LNCaP clone FGC (cell line): Measurements from ENCODE around the gene BCAS4.
A peak's percentile ranks its signal among the peaks of the same experiment; 100 is the strongest.
"Not testable (repeated sequence)": the region's sequence is repeated elsewhere in the genome, so short reads cannot be mapped to it uniquely, and the experiment has no call there.

Experiments
- DNase-seq: peaks from one replicate; pipeline ENCODE4 v3.0.0-alpha.2; 2011; ENCODE audit warnings: low read depth
- H3K4me3 ChIP-seq: 2 replicates; pipeline ENCODE4 v1.5.1; 2011; ENCODE audit warnings: mild to moderate bottlenecking, low read depth, low read length, control low read depth
- TF ChIP-seq, protein P1 (sequence below): IDR thresholded peaks from 2 replicates; pipeline ENCODE4 v1.5.1; 2012; ENCODE audit warnings: mild to moderate bottlenecking; ENCODE audit not compliant: control insufficient read depth, insufficient read depth; ENCODE audit errors: extremely low read depth

The BCAS4 gene

DNA sequence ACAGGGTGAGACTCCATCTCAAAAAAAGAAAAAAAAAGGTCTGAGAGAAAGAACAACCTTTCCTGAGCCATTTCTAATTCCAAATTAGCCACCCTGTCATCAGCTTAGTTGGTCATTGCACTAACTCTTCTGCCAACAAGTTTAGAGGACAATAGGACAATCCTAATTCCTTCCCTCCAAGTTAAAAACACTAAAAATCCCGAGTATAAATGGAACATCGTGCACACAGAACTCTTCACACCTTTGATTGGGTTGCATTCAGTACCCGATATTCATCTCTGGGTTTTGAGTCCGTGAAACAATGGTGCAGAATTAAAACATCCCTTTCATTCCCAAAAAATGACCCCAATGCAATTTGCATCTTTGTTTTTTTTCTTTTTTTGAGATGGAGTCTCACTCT lies 40.4 kb upstream of the BCAS4 start:
- H3K4me3 ChIP-seq = no peak overlapping the region
- TF ChIP-seq, protein P1, sequence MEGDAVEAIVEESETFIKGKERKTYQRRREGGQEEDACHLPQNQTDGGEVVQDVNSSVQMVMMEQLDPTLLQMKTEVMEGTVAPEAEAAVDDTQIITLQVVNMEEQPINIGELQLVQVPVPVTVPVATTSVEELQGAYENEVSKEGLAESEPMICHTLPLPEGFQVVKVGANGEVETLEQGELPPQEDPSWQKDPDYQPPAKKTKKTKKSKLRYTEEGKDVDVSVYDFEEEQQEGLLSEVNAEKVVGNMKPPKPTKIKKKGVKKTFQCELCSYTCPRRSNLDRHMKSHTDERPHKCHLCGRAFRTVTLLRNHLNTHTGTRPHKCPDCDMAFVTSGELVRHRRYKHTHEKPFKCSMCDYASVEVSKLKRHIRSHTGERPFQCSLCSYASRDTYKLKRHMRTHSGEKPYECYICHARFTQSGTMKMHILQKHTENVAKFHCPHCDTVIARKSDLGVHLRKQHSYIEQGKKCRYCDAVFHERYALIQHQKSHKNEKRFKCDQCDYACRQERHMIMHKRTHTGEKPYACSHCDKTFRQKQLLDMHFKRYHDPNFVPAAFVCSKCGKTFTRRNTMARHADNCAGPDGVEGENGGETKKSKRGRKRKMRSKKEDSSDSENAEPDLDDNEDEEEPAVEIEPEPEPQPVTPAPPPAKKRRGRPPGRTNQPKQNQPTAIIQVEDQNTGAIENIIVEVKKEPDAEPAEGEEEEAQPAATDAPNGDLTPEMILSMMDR = no peak
- DNase-seq = no peak

DNA sequence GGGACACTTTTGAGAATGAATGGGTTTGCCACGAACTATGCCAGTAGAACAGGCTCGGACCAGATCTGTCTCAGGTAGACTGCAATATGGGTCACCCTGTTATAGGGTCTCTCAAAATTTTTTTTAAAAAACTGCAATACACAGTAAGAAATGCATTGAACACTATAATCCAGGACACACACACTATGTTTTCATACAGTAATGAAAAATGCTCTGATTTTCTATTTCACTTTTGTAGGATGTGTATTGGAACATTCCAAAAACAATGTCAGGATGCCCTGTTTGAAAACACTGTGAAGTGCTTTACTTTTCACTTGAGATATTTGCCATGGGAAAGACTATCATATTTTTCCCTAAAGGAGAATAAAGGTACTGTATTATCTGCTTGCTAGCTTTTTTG lies 38.4 kb upstream of the BCAS4 start:
- TF ChIP-seq, protein P1 = no peak
- no peak overlapping the region for H3K4me3 ChIP-seq
- no peak for DNase-seq

DNA sequence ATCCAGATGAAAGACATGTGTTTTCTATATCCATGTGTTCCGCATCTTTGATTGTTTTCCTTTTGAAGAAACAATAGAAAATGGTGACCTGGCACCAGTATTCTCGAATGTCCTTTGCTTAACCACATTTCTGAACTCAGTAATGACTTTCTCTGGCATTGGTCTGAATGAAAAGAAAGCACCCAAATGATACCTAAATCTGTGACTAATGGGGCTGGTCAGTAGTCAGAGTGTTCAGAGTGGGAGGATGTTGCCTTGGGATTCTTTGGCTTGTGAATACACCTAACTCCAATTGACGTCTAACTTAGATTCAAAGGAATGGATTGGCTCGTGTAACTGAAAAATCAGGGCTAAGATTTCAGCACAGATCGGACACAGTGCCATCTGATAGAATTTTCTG lies 36.4 kb upstream of the BCAS4 start:
- DNase-seq = no peak
- no peak overlapping the region for H3K4me3 ChIP-seq
- TF ChIP-seq, protein P1 = no peak

DNA sequence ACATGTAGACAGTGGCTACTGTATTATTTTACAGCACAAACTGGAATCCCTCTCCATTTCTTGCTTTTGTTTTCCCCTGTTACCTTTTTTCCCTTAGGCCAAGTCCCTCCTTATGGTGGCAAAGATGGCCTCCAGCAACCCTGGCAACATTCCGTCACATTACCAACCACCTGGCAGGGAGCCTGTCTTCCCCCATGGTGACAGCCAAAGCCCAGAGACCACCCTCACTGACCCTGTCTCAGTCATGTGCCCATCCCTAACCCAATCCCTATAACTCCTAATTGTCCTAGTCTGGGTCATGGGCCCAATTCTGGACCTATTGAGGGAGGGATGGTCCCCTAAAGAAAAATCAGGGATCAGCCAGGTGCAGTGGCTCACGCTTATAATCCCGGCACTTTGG lies 35.9 kb upstream of the BCAS4 start:
- TF ChIP-seq, protein P1 = no peak

DNA sequence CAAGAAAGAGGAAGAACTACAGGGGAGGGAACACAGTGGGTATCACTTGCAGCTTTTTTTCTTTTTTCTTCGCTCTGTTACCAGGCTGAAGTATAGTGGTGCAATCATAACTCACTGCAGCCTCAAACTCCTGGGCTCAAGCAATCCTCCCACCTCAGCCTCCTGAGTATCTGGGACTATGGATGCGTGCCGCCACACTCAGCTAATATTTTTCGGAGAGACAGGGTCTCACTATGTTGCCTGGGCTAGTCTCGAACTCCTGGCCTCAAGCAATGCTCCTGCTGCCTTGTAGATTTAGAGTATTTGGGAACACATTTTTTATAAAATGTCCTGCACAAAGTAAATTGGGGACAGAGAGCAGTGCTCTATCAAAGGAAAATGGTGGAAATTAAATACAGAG lies 35.2 kb upstream of the BCAS4 start:
- no peak overlapping the region for H3K4me3 ChIP-seq
- DNase-seq = no peak
- TF ChIP-seq, protein P1 = no peak

More for the DNA sequence above, 35.9 kb upstream of the BCAS4 start:
- DNase-seq = no peak
- no peak overlapping the region for H3K4me3 ChIP-seq

DNA sequence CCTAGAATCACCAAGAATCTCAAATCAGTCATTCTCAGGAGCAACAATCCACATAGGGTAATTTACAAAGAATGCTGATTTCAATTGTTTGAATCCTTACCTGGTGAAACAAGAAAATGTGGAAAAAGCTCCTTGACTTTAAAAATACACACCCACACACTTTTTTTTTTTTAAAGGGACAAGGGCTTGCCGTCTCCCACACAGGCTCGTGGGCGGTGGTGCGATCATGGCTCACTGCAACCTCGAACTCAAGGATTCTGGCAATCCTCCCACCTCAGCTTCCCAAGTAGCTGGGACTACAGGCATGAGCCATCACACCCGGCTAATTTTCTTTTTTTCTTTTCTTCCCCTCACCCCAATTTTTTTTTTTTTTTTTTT lies 32.8 kb upstream of the BCAS4 start:
- no peak overlapping the region for H3K4me3 ChIP-seq
- TF ChIP-seq, protein P1 = no peak
- no peak for DNase-seq

DNA sequence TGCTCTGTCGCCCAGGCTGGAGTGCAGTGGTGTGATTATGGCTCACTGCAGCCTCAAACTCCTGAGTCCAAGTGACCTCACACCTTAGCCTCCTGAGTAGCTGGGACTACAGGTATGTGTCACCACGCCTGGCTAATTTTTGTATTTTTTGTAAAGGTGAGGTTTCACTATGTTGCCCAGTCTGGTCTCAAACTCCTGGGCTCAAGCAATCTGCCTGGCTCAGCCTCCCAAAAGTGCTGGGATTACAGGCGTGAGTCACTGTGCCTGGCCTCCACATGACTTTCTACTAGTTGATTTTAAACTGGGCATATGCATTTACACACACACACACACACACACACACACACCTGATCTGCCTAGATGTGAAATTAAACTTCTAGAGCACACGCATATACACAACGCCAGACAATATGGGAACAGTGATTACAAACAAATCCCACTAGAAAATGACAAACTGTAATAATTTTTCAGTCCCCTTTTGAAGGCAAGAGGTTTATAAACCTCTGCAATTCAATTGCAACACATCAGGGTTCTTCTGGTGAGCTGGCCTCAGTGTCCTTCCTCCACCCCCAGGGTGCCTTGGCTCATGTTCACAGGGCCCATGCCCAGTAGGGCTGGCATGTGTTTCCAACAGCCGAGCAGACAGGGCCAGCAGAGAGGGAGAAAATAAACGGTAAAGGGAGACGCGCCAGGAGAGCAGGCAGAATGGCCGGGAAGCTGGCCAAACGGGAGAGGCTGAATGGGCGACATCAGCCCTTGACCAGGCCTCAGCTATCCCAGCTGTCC lies 32.2 kb upstream of the BCAS4 start:
- TF ChIP-seq, protein P1 = no peak
- peak; percentile 78 for DNase-seq
- no peak overlapping the region for H3K4me3 ChIP-seq

DNA sequence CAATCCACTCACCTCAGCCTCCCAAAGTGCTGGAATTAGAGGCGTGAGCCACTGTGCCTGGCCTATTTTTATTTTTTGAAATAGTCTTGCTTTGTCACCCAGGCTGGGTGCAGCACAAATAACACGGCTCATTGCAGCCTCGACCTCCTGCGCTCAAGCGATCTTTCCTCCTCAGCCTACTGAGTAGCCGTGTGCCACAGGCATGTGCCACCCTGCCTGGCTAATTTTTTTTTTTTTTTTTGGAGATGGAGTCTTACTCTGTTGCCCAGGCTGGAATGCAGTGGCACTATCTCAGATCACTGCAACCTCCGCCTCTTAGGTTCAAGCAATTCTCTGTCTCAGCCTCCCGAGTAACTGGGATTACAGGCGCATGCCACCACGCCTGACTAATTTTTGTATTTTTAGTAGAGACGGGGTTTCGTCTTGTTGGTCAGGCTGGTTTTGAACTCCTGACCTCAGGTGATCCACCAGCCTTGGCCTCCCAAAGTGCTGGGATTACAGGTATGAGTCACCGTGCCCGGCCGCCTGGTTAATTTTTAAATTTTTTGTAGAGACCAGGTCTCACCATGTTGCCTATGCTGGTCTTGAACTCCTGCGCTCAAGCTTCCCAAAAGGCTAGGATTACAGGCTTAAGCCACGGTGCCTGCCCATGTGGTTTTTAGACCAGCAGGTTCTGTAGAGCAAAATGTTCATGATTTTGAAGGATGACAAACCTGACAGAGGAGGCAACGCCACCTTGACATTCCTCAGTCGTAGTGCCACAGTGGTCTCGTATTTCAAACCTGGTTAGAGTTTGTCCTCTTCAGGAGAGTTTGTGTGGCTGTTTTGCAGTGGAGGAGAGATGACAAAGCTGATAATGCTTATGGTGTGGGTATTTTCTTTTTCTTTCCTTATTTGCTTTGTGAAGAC lies 31.1 kb upstream of the BCAS4 start:
- H3K4me3 ChIP-seq, DNase-seq: not testable (repeated sequence)

DNA sequence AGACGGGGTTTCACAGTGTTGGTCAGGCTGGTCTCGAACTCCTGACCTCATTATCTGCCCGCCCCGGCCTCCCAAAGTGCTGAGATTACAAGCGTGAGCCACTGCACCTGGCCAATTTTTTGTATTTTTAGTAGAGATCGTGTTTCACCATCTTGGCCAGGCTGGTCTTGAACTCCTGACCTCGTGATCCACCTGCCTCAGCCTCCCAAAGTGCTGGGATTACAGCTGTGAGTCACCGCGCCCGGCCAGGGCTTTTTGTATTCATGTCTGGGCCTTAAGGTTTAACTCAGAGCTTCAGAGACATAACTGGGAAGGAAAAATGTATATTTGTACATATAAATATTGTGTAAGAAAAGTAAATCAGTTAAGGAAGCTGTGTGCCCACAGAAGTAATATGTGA lies 29.6 kb upstream of the BCAS4 start:
- H3K4me3 ChIP-seq, DNase-seq: not testable (repeated sequence)
